Endodermal cell (in vitro differentiated cells): ENCODE results near the gene CFAP61. TPM values are rescaled to one million over a fixed set of nuclear protein-coding genes. Genes with fewer than 3 reads are reported as not detected.

Experiments used
- DNase-seq: peaks from one replicate; pipeline ENCODE4 v3.0.0-alpha.2; 2017
- H3K27ac ChIP-seq: 2 replicates; pipeline ENCODE4 v1.5.1; 2013; ENCODE audit warnings: mild to moderate bottlenecking, low read depth, low read length, moderate library complexity
- H3K27me3 ChIP-seq: 2 replicates; pipeline ENCODE4 v1.6.1; 2013; ENCODE audit warnings: mild to moderate bottlenecking, low read length, moderate library complexity; ENCODE audit not compliant: insufficient read depth, control insufficient read depth, poor library complexity, severe bottlenecking
- H3K36me3 ChIP-seq: 2 replicates; pipeline ENCODE4 v1.7.0; 2013; ENCODE audit warnings: mild to moderate bottlenecking, low read length, moderate library complexity; ENCODE audit not compliant: control insufficient read depth, insufficient read depth
- H3K4me1 ChIP-seq: one replicate; pipeline ENCODE4 v1.7.0; 2013; ENCODE audit warnings: low read length; ENCODE audit not compliant: control insufficient read depth, insufficient read depth
- H3K4me3 ChIP-seq: 2 replicates; pipeline ENCODE4 v1.5.1; 2013; ENCODE audit warnings: mild to moderate bottlenecking, low read length, moderate library complexity
- H3K9ac ChIP-seq: 2 replicates; pipeline ENCODE4 v1.6.1; 2013; ENCODE audit warnings: mild to moderate bottlenecking, low read length, moderate library complexity; ENCODE audit not compliant: poor library complexity, severe bottlenecking; ENCODE audit errors: extremely low read depth
- H3K9me3 ChIP-seq: 2 replicates; pipeline ENCODE4 v1.6.1; 2013; ENCODE audit warnings: mild to moderate bottlenecking, low read length, moderate library complexity; ENCODE audit not compliant: control insufficient read depth
- H3K27ac Mint-ChIP-seq: 2 replicates; pipeline ENCODE4 v1.8.0; 2020; ENCODE audit warnings: mixed read lengths
- H3K27me3 Mint-ChIP-seq: 2 replicates; pipeline ENCODE4 v1.8.0; 2021; ENCODE audit warnings: mild to moderate bottlenecking, mixed read lengths; ENCODE audit not compliant: insufficient read depth
- H3K36me3 Mint-ChIP-seq: 2 replicates; pipeline ENCODE4 v1.8.0; 2020; ENCODE audit warnings: low read depth, mixed read lengths
- H3K4me1 Mint-ChIP-seq: 2 replicates; pipeline ENCODE4 v1.8.0; 2020; ENCODE audit warnings: mixed read lengths
- H3K4me3 Mint-ChIP-seq: 2 replicates; pipeline ENCODE4 v1.8.0; 2020; ENCODE audit warnings: mild to moderate bottlenecking, moderate library complexity, mixed read lengths
- H3K9me3 Mint-ChIP-seq: 2 replicates; pipeline ENCODE4 v1.8.0; 2020; ENCODE audit warnings: mild to moderate bottlenecking, mixed read lengths
- WGBS, 2 experiments: methylation state at CpG; one replicate each; pipeline versions ENCODE4 v1.1.5 to v1.1.7; 2013; ENCODE audit warnings: missing lambda C conversion rate in 2 of 2, mixed read lengths in 1 of 2; ENCODE audit not compliant: insufficient coverage in 1 of 2, insufficient read length in 1 of 2; 5-methylcytosine and 5-hydroxymethylcytosine counted together
- total RNA-seq, 2 donors: library from RNA; stranded (reverse); fragmentation: NEBNext Ultra II Directional in 1 of 2; extraction: Animal tissue kit (Norgen Biotek cat#: 25700) in 1 of 2; gene quantifications; 2 replicates in 1 of 2; 3 replicates in 1 of 2; pipeline ENCODE4 v1.2.1, GENCODE V29; 2021
- TF ChIP-seq, protein P1 (sequence below): fragments of 200-600 bp; sonication (generic); conservative IDR thresholded peaks from 2 replicates; pipeline ENCODE4 v1.5.0; 2021; ENCODE audit warnings: antibody characterized with exemption, mild to moderate bottlenecking

The CFAP61 gene
- total RNA-seq, 2 donors from 2014 or later, result 0.64 to 0.73 TPM

DNA sequence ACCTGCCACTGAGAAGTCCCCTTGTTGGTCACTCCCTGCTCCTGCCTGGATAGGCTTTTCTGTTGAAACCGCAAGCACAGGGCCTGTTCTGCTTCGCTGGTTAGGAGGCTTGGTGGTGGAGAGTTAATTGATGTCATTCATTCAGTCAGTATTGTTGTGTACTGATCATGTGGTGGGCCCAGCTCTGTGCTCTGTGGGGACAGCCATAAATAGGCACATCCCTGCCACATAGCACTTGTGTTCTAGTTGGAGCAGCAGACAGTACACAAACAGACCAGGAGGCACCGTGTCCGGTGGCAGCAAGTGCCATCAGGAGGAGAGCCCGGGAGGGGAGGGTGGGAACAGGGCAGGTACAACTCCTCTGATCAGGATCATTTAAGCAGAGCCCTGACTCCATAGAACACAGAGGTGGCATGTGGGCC lies 160.4 kb downstream of the CFAP61 start:
- H3K36me3 Mint-ChIP-seq, result no peaks in the 10 kb centered on the region
- TF ChIP-seq, protein P1, sequence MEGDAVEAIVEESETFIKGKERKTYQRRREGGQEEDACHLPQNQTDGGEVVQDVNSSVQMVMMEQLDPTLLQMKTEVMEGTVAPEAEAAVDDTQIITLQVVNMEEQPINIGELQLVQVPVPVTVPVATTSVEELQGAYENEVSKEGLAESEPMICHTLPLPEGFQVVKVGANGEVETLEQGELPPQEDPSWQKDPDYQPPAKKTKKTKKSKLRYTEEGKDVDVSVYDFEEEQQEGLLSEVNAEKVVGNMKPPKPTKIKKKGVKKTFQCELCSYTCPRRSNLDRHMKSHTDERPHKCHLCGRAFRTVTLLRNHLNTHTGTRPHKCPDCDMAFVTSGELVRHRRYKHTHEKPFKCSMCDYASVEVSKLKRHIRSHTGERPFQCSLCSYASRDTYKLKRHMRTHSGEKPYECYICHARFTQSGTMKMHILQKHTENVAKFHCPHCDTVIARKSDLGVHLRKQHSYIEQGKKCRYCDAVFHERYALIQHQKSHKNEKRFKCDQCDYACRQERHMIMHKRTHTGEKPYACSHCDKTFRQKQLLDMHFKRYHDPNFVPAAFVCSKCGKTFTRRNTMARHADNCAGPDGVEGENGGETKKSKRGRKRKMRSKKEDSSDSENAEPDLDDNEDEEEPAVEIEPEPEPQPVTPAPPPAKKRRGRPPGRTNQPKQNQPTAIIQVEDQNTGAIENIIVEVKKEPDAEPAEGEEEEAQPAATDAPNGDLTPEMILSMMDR, result no peak
- peaks cover under 1% of the 10 kb centered on the region for H3K9me3 Mint-ChIP-seq
- no peak overlapping the region for H3K27ac Mint-ChIP-seq
- Histone ChIP-seq H3K9me3 (peaks cover under 1% of the 10 kb centered on the region), H3K4me1 (no peaks in the 10 kb centered on the region), H3K36me3 (no peaks in the 10 kb centered on the region), H3K27me3 (no peaks in the 10 kb centered on the region), H3K4me3 (no peak overlapping the region), H3K9ac (no peak overlapping the region), H3K27ac (no peak overlapping the region)
- H3K4me1 Mint-ChIP-seq, result peaks cover 7% of the 10 kb centered on the region
- WGBS, 2 experiments, result 94 to 100% methylated on average over 3 to 5 of the region's 5 CpGs
- no peak for DNase-seq
- H3K27me3 Mint-ChIP-seq, result peaks cover 3% of the 10 kb centered on the region
- no peak overlapping the region for H3K4me3 Mint-ChIP-seq

DNA sequence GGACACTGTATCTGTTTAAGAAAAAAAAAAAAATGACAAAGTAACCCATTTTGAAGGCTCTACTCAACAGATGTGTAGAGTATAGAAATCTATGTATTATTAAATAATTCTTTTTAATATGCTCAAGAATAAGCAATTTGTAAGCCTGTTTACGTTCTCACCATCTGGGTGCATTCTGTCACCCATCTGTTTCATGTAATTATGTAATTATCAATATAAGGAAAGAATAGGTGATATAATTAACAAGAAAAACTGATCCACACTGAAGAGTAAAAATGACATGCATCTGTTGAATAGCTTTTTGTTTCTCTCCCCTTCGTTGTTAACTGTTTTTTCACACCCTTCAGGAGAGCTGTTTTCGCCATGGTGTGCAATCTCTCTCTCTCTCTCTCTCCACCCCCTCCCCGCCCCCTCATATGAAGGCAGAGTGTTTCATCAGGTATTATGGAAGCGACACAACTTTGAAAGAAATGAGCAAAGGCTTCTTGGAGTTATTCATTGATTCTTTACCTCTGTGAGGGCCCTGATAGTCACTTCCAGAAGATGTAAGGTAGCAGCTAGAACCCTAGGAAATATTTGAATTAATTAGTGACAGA lies 161.3 kb downstream of the CFAP61 start:
- Histone ChIP-seq H3K27ac (no peak overlapping the region), H3K9ac (no peak overlapping the region), H3K4me3 (no peak overlapping the region), H3K27me3 (no peaks in the 10 kb centered on the region), H3K4me1 (no peaks in the 10 kb centered on the region), H3K36me3 (no peaks in the 10 kb centered on the region), H3K9me3 (peaks cover 10% of the 10 kb centered on the region)
- Mint-ChIP-seq H3K9me3 (peaks cover 10% of the 10 kb centered on the region), H3K36me3 (no peaks in the 10 kb centered on the region), H3K27ac (no peak overlapping the region), H3K4me3 (no peak overlapping the region), H3K4me1 (peaks cover 7% of the 10 kb centered on the region), H3K27me3 (peaks cover under 1% of the 10 kb centered on the region)
- 75 to 79% methylated on average over 3 to 4 of the region's 5 CpGs for WGBS, 2 experiments
- no peak for DNase-seq
- TF ChIP-seq, protein P1, result no peak

DNA sequence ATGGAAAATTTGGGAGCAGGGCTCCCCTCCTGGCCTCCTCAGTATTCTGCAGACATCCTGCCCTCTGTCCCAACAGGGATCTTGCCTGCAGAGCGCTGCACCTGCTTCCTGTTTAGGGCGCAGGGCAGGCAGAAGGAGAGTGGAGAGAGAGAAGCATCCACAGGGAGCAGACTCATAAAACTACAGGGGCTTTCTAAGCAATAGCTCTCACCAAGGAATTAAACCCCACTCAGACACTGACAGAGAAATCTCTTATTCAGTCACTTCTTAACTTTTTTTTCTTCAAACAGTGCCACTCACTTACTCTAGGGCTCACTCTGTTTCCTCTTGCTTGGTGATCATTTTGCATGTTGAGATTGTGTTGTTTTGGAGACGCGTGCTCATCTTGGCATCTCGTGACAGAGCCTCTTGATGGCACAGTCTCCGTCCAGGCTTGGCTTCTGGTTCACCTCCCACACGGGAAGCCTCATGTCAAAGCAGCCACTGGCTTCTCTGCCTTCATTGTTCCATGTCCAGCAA lies 162.5 kb downstream of the CFAP61 start:
- 64 to 88% methylated on average over 5 to 7 of the region's 7 CpGs for WGBS, 2 experiments
- peaks cover 7% of the 10 kb centered on the region for H3K4me1 Mint-ChIP-seq
- DNase-seq, result no peak

More for the DNA sequence above, 162.5 kb downstream of the CFAP61 start:
- H3K27me3 ChIP-seq, result no peaks in the 10 kb centered on the region
- H3K27ac Mint-ChIP-seq, result no peak overlapping the region
- no peaks in the 10 kb centered on the region for H3K27me3 Mint-ChIP-seq
- peaks cover 18% of the 10 kb centered on the region for H3K9me3 ChIP-seq
- no peaks in the 10 kb centered on the region for H3K36me3 ChIP-seq
- H3K36me3 Mint-ChIP-seq, result no peaks in the 10 kb centered on the region
- H3K4me3 Mint-ChIP-seq, result no peak overlapping the region
- H3K9me3 Mint-ChIP-seq, result peaks cover 15% of the 10 kb centered on the region
- TF ChIP-seq, protein P1, result peak; percentile 22
- no peak overlapping the region for H3K4me3 ChIP-seq
- H3K4me1 ChIP-seq, result no peaks in the 10 kb centered on the region
- no peak overlapping the region for H3K9ac ChIP-seq
- peak overlapping the region; percentile 16 for H3K27ac ChIP-seq
